Upper lobe of left lung (tissue), 6 donors: Measurements from ENCODE around the gene NPTN. TPM values are rescaled to one million over a fixed set of nuclear protein-coding genes. Genes with fewer than 3 reads are reported as not detected.

Experiments
- ATAC-seq, 2 donors: fragments of 200-7000 bp; cut with Tn5 transposase; one replicate each; pipeline ENCODE4 v1.9.1; 2022; ENCODE audit warnings: mild to moderate bottlenecking in 2 of 2, moderate library complexity in 2 of 2; ENCODE audit not compliant: low FRiP score in 2 of 2
- DNase-seq, 2 donors: peaks; one replicate each; pipeline ENCODE4 v3.0.0-alpha.2; 2019 to 2020
- H3K27ac ChIP-seq, 4 donors: fragments of 200-600 bp; sonication (generic); one replicate each; pipeline ENCODE4 v1.5.1; 2016 to 2019
- H3K27me3 ChIP-seq, 4 donors: fragments of 200-600 bp; sonication (generic); one replicate each; pipeline ENCODE4 v1.5.1; 2017 to 2019
- H3K36me3 ChIP-seq, 4 donors: fragments of 200-600 bp; sonication (generic); one replicate each; pipeline ENCODE4 v1.5.1; 2016 to 2019
- H3K4me1 ChIP-seq, 4 donors: fragments of 200-600 bp; sonication (generic); one replicate each; pipeline ENCODE4 v1.5.1; 2018 to 2019
- H3K4me3 ChIP-seq, 4 donors: fragments of 200-600 bp; sonication (generic); one replicate each; pipeline ENCODE4 v1.5.1; 2017 to 2019; ENCODE audit warnings: mild to moderate bottlenecking in 2 of 4, moderate library complexity in 1 of 4
- H3K9me3 ChIP-seq, 4 donors: fragments of 200-600 bp; sonication (generic); one replicate each; pipeline ENCODE4 v1.5.1; 2018 to 2019
- CTCF ChIP-seq, 6 experiments: fragments of 450-650 bp in 4 of 6; fragments of 200-600 bp in 2 of 6; sonication (generic) in 2 of 6; IDR thresholded peaks; one replicate each; pipeline ENCODE4 v1.5.1; 2016 to 2019; ENCODE audit warnings: antibody characterized with exemption in 6 of 6
- EP300 ChIP-seq, 4 donors: sonication (generic); formaldehyde crosslinking; IDR thresholded peaks; one replicate each; pipeline ENCODE4 v1.5.1; 2017; ENCODE audit warnings: antibody characterized with exemption in 4 of 4, control low read depth in 2 of 4
- POLR2A ChIP-seq, 4 donors: fragments of 450-650 bp; IDR thresholded peaks; one replicate each; pipeline ENCODE4 v1.5.1; 2016 to 2017; ENCODE audit warnings: antibody characterized with exemption in 4 of 4, mild to moderate bottlenecking in 2 of 4
- POLR2AphosphoS5 ChIP-seq, 2 donors: sonication (generic); formaldehyde crosslinking; IDR thresholded peaks; one replicate each; pipeline ENCODE4 v1.5.1; 2017; ENCODE audit warnings: antibody characterized with exemption in 2 of 2
- WGBS, 2 donors: methylation state at CpG; one replicate each; pipeline ENCODE4 v1.1.5; 2017 to 2018; 5-methylcytosine and 5-hydroxymethylcytosine counted together
- total RNA-seq, 6 donors: library from RNA; depleted of rRNA in 4 of 6; stranded (reverse); fragments of >200 nt in 4 of 6; gene quantifications; one replicate each; pipeline versions ENCODE4 v1.1.0 to v1.2.1, GENCODE V29; 2016 to 2021
- donor health status: DM: no; HTN: no; CAD: no; lungs with moderate emphysema.
- donor health status: DM: no; HTN: yes; CAD: no; lungs with severe emphysema.

NPTN gene
- total RNA-seq, 6 donors from 2014 or later: 70.2 to 151 (median 108) TPM

- peaks cover 71 to 83% (median 74%) of the 10 kb centered on the region in 4 donors for H3K4me1 ChIP-seq
- ATAC-seq (no peak), DNase-seq (no peak)
- H3K9me3 ChIP-seq: no peaks in the 10 kb centered on the region
- no peak for TF ChIP-seq POLR2AphosphoS5 (IDR thresholded peaks at IDR 0.05)
- no peak for TF ChIP-seq EP300 (IDR thresholded peaks at IDR 0.05)
- TF ChIP-seq CTCF (IDR thresholded peaks at IDR 0.05): no peak
- no peak for TF ChIP-seq POLR2A (IDR thresholded peaks at IDR 0.05)
- H3K27me3 ChIP-seq: no peaks in the 10 kb centered on the region
- H3K27ac ChIP-seq: peak overlapping the region in 2 of 4 donors; percentile 97 to 100
- no peak overlapping the region for H3K4me3 ChIP-seq
- H3K36me3 ChIP-seq: no peaks in the 10 kb centered on the region
- 45 to 48% methylated on average over 2 of the region's 2 CpGs for WGBS, 2 donors
These were observed 3.3 kb downstream of the NPTN start for GRCh38 chr15:73629798-73630429.

- Histone ChIP-seq H3K4me3 (no peak overlapping the region), H3K27ac (peak overlapping the region in 3 of 4 donors; percentile 10 to 100 (median 97)), H3K27me3 (no peaks in the 10 kb centered on the region), H3K9me3 (no peaks in the 10 kb centered on the region), H3K4me1 (peaks cover 70 to 88% (median 77%) of the 10 kb centered on the region in 4 donors), H3K36me3 (no peaks in the 10 kb centered on the region)
- no peak for DNase-seq
- WGBS, 2 donors: 49 to 50% methylated on average over 7 of the region's 7 CpGs
- TF ChIP-seq POLR2A (IDR thresholded peaks at IDR 0.05) (no peak), POLR2AphosphoS5 (IDR thresholded peaks at IDR 0.05) (no peak), CTCF (IDR thresholded peaks at IDR 0.05) (no peak), EP300 (IDR thresholded peaks at IDR 0.05) (no peak)
- ATAC-seq: no peak
These were observed 4.0 kb downstream of the NPTN start for GRCh38 chr15:73628976-73629797.

GRCh38 chr15:73628102-73628501 is 5.1 kb downstream of the NPTN start:
- Histone ChIP-seq H3K27ac (peak overlapping the region in 1 of 4 donors; percentile 100), H3K4me1 (peaks cover 65 to 91% (median 75%) of the 10 kb centered on the region in 4 donors), H3K9me3 (no peaks in the 10 kb centered on the region), H3K27me3 (no peaks in the 10 kb centered on the region), H3K4me3 (no peak overlapping the region), H3K36me3 (no peaks in the 10 kb centered on the region)
- 43 to 61% methylated on average over 2 of the region's 2 CpGs for WGBS, 2 donors
- no peak for TF ChIP-seq CTCF (IDR thresholded peaks at IDR 0.05)
- ATAC-seq (no peak), DNase-seq (no peak)

- H3K36me3 ChIP-seq: no peaks in the 10 kb centered on the region
- H3K27ac ChIP-seq: peak overlapping the region in 1 of 4 donors; percentile 37
- ATAC-seq (no peak), DNase-seq (no peak)
- no peaks in the 10 kb centered on the region for H3K27me3 ChIP-seq
- H3K9me3 ChIP-seq: no peaks in the 10 kb centered on the region
- WGBS, 2 donors: 31 to 48% methylated on average over 2 of the region's 2 CpGs
- no peak overlapping the region for H3K4me3 ChIP-seq
- no peak for TF ChIP-seq EP300 (IDR thresholded peaks at IDR 0.05)
- H3K4me1 ChIP-seq: peaks cover 63 to 85% (median 72%) of the 10 kb centered on the region in 4 donors
These were observed 7.1 kb downstream of the NPTN start for GRCh38 chr15:73626072-73626471.

- Histone ChIP-seq H3K4me1 (peaks cover 48 to 82% (median 65%) of the 10 kb centered on the region in 4 donors), H3K9me3 (no peaks in the 10 kb centered on the region), H3K4me3 (no peak overlapping the region), H3K27me3 (no peaks in the 10 kb centered on the region), H3K27ac (no peak overlapping the region), H3K36me3 (no peaks in the 10 kb centered on the region)
- DNase-seq: no peak
- ATAC-seq: no peak
- WGBS, 2 donors: 38 to 46% methylated on average over 1 of the region's 1 CpG
- no peak for TF ChIP-seq EP300 (IDR thresholded peaks at IDR 0.05)
- no peak for TF ChIP-seq POLR2A (IDR thresholded peaks at IDR 0.05)
- no peak for TF ChIP-seq POLR2AphosphoS5 (IDR thresholded peaks at IDR 0.05)
- TF ChIP-seq CTCF (IDR thresholded peaks at IDR 0.05): no peak
These were observed 8.7 kb downstream of the NPTN start for GRCh38 chr15:73624530-73624929.
